ENCODE results near the gene NRP2.

- TF ChIP-seq, protein P1, sequence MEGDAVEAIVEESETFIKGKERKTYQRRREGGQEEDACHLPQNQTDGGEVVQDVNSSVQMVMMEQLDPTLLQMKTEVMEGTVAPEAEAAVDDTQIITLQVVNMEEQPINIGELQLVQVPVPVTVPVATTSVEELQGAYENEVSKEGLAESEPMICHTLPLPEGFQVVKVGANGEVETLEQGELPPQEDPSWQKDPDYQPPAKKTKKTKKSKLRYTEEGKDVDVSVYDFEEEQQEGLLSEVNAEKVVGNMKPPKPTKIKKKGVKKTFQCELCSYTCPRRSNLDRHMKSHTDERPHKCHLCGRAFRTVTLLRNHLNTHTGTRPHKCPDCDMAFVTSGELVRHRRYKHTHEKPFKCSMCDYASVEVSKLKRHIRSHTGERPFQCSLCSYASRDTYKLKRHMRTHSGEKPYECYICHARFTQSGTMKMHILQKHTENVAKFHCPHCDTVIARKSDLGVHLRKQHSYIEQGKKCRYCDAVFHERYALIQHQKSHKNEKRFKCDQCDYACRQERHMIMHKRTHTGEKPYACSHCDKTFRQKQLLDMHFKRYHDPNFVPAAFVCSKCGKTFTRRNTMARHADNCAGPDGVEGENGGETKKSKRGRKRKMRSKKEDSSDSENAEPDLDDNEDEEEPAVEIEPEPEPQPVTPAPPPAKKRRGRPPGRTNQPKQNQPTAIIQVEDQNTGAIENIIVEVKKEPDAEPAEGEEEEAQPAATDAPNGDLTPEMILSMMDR (IDR thresholded peaks at IDR 0.05), result no peak
- TF ChIP-seq POLR2A (IDR thresholded peaks at IDR 0.05), result no peak
Measured at GRCh38 chr2:205783872-205784499, 101.7 kb downstream of the NRP2 start.
